Nephron progenitor cell (in vitro differentiated cells): ENCODE measurements around the gene CACNG5.

Experiments
- DNase-seq: peaks from one replicate; pipeline ENCODE4 v3.0.0; 2021
- H3K27ac Mint-ChIP-seq: 2 replicates; pipeline ENCODE4 v1.8.0; 2021; ENCODE audit warnings: mild to moderate bottlenecking, moderate library complexity, mixed read lengths
- H3K27me3 Mint-ChIP-seq: 2 replicates; pipeline ENCODE4 v1.8.0; 2021; ENCODE audit warnings: mild to moderate bottlenecking, low read depth, mixed read lengths; ENCODE audit not compliant: poor library complexity
- H3K36me3 Mint-ChIP-seq: 2 replicates; pipeline ENCODE4 v1.8.0; 2021; ENCODE audit warnings: low read depth, mixed read lengths
- H3K4me1 Mint-ChIP-seq: 2 replicates; pipeline ENCODE4 v1.8.0; 2021; ENCODE audit warnings: mixed read lengths
- H3K4me3 Mint-ChIP-seq: 2 replicates; pipeline ENCODE4 v1.8.0; 2021; ENCODE audit warnings: mild to moderate bottlenecking, moderate library complexity, mixed read lengths
- H3K9me3 Mint-ChIP-seq: 2 replicates; pipeline ENCODE4 v1.8.0; 2021; ENCODE audit warnings: mild to moderate bottlenecking, moderate library complexity, mixed read lengths
- CTCF ChIP-seq: fragments of 200-600 bp; sonication (generic); IDR thresholded peaks from 2 replicates; pipeline ENCODE4 v1.5.0; 2021; ENCODE audit warnings: antibody characterized with exemption

CACNG5 gene

GRCh38 chr17:66873962-66874361 lies 39.0 kb downstream of the CACNG5 start:
- no peaks in the 10 kb centered on the region for H3K36me3 Mint-ChIP-seq
- TF ChIP-seq CTCF: no peak
- no peak overlapping the region for H3K27ac Mint-ChIP-seq
- no peak for DNase-seq
- H3K27me3 Mint-ChIP-seq: peaks cover 31% of the 10 kb centered on the region
- no peak overlapping the region for H3K4me3 Mint-ChIP-seq
- no peaks in the 10 kb centered on the region for H3K4me1 Mint-ChIP-seq
- H3K9me3 Mint-ChIP-seq: peaks cover 16% of the 10 kb centered on the region

GRCh38 chr17:66884931-66885330 lies 50.0 kb downstream of the CACNG5 start:
- Mint-ChIP-seq H3K27me3 (peaks cover 15% of the 10 kb centered on the region), H3K36me3 (no peaks in the 10 kb centered on the region), H3K27ac (no peak overlapping the region), H3K4me1 (peaks cover 8% of the 10 kb centered on the region), H3K9me3 (peaks cover 38% of the 10 kb centered on the region), H3K4me3 (no peak overlapping the region)
- DNase-seq: no peak
- TF ChIP-seq CTCF: no peak

- DNase-seq: no peak
- Mint-ChIP-seq H3K27me3 (peaks cover 15% of the 10 kb centered on the region), H3K4me3 (no peak overlapping the region), H3K36me3 (no peaks in the 10 kb centered on the region), H3K9me3 (peaks cover 34% of the 10 kb centered on the region), H3K4me1 (peaks cover 8% of the 10 kb centered on the region), H3K27ac (no peak overlapping the region)
- no peak for TF ChIP-seq CTCF
Observed at GRCh38 chr17:66885417-66885816, 50.5 kb downstream of the CACNG5 start.

GRCh38 chr17:66889480-66890230 lies 54.7 kb downstream of the CACNG5 start:
- no peak for TF ChIP-seq CTCF
- DNase-seq: no peak
- H3K4me1 Mint-ChIP-seq: peaks cover 8% of the 10 kb centered on the region
- H3K36me3 Mint-ChIP-seq: no peaks in the 10 kb centered on the region
- no peak overlapping the region for H3K4me3 Mint-ChIP-seq
- peaks cover 18% of the 10 kb centered on the region for H3K27me3 Mint-ChIP-seq
- H3K27ac Mint-ChIP-seq: no peak overlapping the region
- H3K9me3 Mint-ChIP-seq: peaks cover 16% of the 10 kb centered on the region

GRCh38 chr17:66892246-66892645 lies 57.3 kb downstream of the CACNG5 start:
- H3K27me3 Mint-ChIP-seq: peaks cover 23% of the 10 kb centered on the region
- no peak overlapping the region for H3K4me3 Mint-ChIP-seq
- no peaks in the 10 kb centered on the region for H3K36me3 Mint-ChIP-seq
- peaks cover 16% of the 10 kb centered on the region for H3K9me3 Mint-ChIP-seq
- no peak for DNase-seq
- no peak for TF ChIP-seq CTCF
- no peaks in the 10 kb centered on the region for H3K4me1 Mint-ChIP-seq
- H3K27ac Mint-ChIP-seq: no peak overlapping the region

GRCh38 chr17:66893382-66893781 lies 58.5 kb downstream of the CACNG5 start:
- DNase-seq: no peak
- Mint-ChIP-seq H3K4me1 (no peaks in the 10 kb centered on the region), H3K27ac (no peak overlapping the region), H3K4me3 (no peak overlapping the region), H3K36me3 (no peaks in the 10 kb centered on the region), H3K9me3 (peaks cover 9% of the 10 kb centered on the region), H3K27me3 (peaks cover 23% of the 10 kb centered on the region)
- no peak for TF ChIP-seq CTCF
